HG03064 (cell line): Measurements from ENCODE around the gene SMS.
"Not testable (repeated sequence)": the region's sequence is repeated elsewhere in the genome, so short reads cannot be mapped to it uniquely, and the experiment has no call there.

Source experiments
- ATAC-seq: cut with Tn5 transposase; IDR thresholded peaks from one replicate; pipeline ENCODE4 v1.9.1; 2021; ENCODE audit warnings: low read depth; ENCODE audit not compliant: unreplicated experiment

Gene SMS

GRCh38 chrX:21949689-21950088, 9.2 kb downstream of the SMS start:
- no peak for ATAC-seq

GRCh38 chrX:21950557-21950956, 10.0 kb downstream of the SMS start:
- ATAC-seq = not testable (repeated sequence)

GRCh38 chrX:21952624-21953023, 12.1 kb downstream of the SMS start:
- ATAC-seq = no peak

GRCh38 chrX:21953195-21953830, 12.8 kb downstream of the SMS start:
- not testable (repeated sequence) for ATAC-seq

- ATAC-seq = no peak
Measured at GRCh38 chrX:21955403-21956189, 15.1 kb downstream of the SMS start.

- ATAC-seq = no peak
Measured at GRCh38 chrX:21956783-21957182, 16.3 kb downstream of the SMS start.

GRCh38 chrX:21958187-21958586, 17.7 kb downstream of the SMS start:
- ATAC-seq = no peak

GRCh38 chrX:21958916-21959315, 18.4 kb downstream of the SMS start:
- no peak for ATAC-seq

- no peak for ATAC-seq
Measured at GRCh38 chrX:21959362-21960051, 19.0 kb downstream of the SMS start.

- no peak for ATAC-seq
Measured at GRCh38 chrX:21960569-21961541, 20.3 kb downstream of the SMS start.

GRCh38 chrX:21962361-21962760, 21.9 kb downstream of the SMS start:
- ATAC-seq = no peak

GRCh38 chrX:21963269-21963668, 22.8 kb downstream of the SMS start:
- ATAC-seq = no peak

GRCh38 chrX:21963731-21964405, 23.4 kb downstream of the SMS start:
- no peak for ATAC-seq

GRCh38 chrX:21966866-21967265, 26.4 kb downstream of the SMS start:
- ATAC-seq = no peak

GRCh38 chrX:21968333-21968732, 27.8 kb downstream of the SMS start:
- ATAC-seq = no peak

- no peak for ATAC-seq
Measured at GRCh38 chrX:21970326-21970725, 29.8 kb downstream of the SMS start.

GRCh38 chrX:21972046-21972445, 31.5 kb downstream of the SMS start:
- no peak for ATAC-seq

GRCh38 chrX:21972721-21973120, 32.2 kb downstream of the SMS start:
- ATAC-seq = no peak

GRCh38 chrX:21973321-21974010, 33.0 kb downstream of the SMS start:
- ATAC-seq = no peak
